ENCODE measurements around the gene COPS4. TPM values are rescaled to one million over a fixed set of nuclear protein-coding genes. Genes with fewer than 3 reads are reported as not detected.

Gene COPS4
- total RNA-seq, 1 experiment from 2014 or later = 36.6 TPM

DNA sequence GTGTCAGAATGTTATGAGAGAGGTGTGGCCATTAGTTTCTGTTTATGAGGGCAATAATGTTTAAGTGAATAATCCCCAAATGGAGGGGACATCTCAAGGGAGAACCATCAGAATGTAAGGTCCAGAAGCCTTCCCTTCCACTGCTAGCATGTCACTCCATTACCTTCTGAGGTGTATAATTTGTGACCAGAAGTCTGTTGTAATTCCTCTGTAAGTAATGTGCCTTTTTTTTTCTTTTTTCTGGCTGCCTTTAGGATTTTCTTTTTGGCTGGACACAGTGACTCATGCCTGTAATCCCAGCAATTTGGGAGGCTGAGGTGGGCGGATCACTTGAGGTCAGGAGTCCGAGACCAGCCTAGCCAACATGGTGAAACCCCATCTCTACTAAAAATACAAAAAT, 10.8 kb upstream of the COPS4 start:
- Mint-ChIP-seq H3K4me3 (ENCODE audit: unreplicated experiment) (no peak overlapping the region), H3K4me1 (ENCODE audit: insufficient read depth, unreplicated experiment) (no peaks in the 10 kb centered on the region), H3K27ac (ENCODE audit: low read depth, unreplicated experiment) (no peak overlapping the region), H3K27me3 (ENCODE audit: insufficient read depth, unreplicated experiment) (no peaks in the 10 kb centered on the region), H3K9me3 (ENCODE audit: unreplicated experiment) (peaks cover 18% of the 10 kb centered on the region), H3K36me3 (ENCODE audit: insufficient read depth, unreplicated experiment) (peaks cover 5% of the 10 kb centered on the region)
- CTCF ChIA-PET = interaction anchor here (0.9 kb wide), 1 partner anchor 9 kb away, joined by 3 read pairs; no protein-coding TSS in a partner anchor
- no peak for DNase-seq (ENCODE audit: unreplicated experiment)
- TF ChIP-seq, protein P1, sequence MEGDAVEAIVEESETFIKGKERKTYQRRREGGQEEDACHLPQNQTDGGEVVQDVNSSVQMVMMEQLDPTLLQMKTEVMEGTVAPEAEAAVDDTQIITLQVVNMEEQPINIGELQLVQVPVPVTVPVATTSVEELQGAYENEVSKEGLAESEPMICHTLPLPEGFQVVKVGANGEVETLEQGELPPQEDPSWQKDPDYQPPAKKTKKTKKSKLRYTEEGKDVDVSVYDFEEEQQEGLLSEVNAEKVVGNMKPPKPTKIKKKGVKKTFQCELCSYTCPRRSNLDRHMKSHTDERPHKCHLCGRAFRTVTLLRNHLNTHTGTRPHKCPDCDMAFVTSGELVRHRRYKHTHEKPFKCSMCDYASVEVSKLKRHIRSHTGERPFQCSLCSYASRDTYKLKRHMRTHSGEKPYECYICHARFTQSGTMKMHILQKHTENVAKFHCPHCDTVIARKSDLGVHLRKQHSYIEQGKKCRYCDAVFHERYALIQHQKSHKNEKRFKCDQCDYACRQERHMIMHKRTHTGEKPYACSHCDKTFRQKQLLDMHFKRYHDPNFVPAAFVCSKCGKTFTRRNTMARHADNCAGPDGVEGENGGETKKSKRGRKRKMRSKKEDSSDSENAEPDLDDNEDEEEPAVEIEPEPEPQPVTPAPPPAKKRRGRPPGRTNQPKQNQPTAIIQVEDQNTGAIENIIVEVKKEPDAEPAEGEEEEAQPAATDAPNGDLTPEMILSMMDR (IDR thresholded peaks at IDR 0.05; ENCODE audit: unreplicated experiment) = no peak
- intact Hi-C loops (cut with micrococcal nuclease) = no loop called here
- POLR2A ChIA-PET = no interaction called here
- BruUV-seq (replicated peaks) = no TSS peak

GRCh38 chr4:83025563-83025962, 9.4 kb upstream of the COPS4 start:
- H3K27ac Mint-ChIP-seq (ENCODE audit: low read depth, unreplicated experiment) = no peak overlapping the region
- TF ChIP-seq, protein P1 (IDR thresholded peaks at IDR 0.05; ENCODE audit: unreplicated experiment) = no peak
- H3K36me3 Mint-ChIP-seq (ENCODE audit: insufficient read depth, unreplicated experiment) = peaks cover 5% of the 10 kb centered on the region
- ChIA-PET CTCF (interaction anchor here (0.9 kb wide), 1 partner anchor 8 kb away, joined by 3 read pairs; no protein-coding TSS in a partner anchor), POLR2A (no interaction called here)
- H3K9me3 Mint-ChIP-seq (ENCODE audit: unreplicated experiment) = peaks cover 18% of the 10 kb centered on the region
- H3K4me3 Mint-ChIP-seq (ENCODE audit: unreplicated experiment) = no peak overlapping the region
- H3K4me1 Mint-ChIP-seq (ENCODE audit: insufficient read depth, unreplicated experiment) = no peaks in the 10 kb centered on the region
- DNase-seq (ENCODE audit: unreplicated experiment) = no peak
- BruUV-seq (replicated peaks) = no TSS peak
- intact Hi-C loops (cut with micrococcal nuclease) = no loop called here
- no peaks in the 10 kb centered on the region for H3K27me3 Mint-ChIP-seq (ENCODE audit: insufficient read depth, unreplicated experiment)

- intact Hi-C loops (cut with micrococcal nuclease) = no loop called here
- BruUV-seq (replicated peaks) = no TSS peak
- DNase-seq (ENCODE audit: unreplicated experiment) = no peak
Observed at GRCh38 chr4:83028976-83029375, 6.0 kb upstream of the COPS4 start.

DNA sequence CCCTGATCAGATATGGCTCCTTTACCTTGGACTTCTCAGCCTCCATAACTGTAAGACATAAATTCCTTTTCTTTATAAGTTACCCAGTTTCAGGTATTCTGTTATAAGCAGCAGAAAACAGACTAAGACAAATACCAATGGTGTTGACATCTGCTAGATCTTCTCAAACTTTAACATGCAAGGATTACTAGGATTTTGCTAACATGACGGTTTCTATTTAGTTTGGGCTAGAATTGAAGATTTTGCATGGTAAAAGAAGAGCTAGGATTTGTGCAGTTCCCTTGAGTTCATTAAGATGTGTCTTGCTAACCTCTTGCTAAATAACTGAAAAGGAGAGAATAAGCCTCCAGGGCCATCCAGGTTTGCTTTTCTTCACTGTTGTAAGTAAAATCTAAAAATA, 5.3 kb upstream of the COPS4 start:
- TF ChIP-seq, protein P1 (IDR thresholded peaks at IDR 0.05; ENCODE audit: unreplicated experiment) = no peak
- intact Hi-C loops (cut with micrococcal nuclease) = loop anchor here (10.0 kb wide), 1 partner anchor 655 kb away; the partner anchor contains the start of gene HNRNPD
- ChIA-PET POLR2A (interaction anchor here (1.0 to 3.4 kb wide), 2 partner anchors 12 to 16 kb away, joined by 3 to 11 read pairs; no protein-coding TSS in a partner anchor), CTCF (no interaction called here)
- Mint-ChIP-seq H3K4me3 (ENCODE audit: unreplicated experiment) (no peak overlapping the region), H3K4me1 (ENCODE audit: insufficient read depth, unreplicated experiment) (no peaks in the 10 kb centered on the region), H3K27me3 (ENCODE audit: insufficient read depth, unreplicated experiment) (no peaks in the 10 kb centered on the region), H3K36me3 (ENCODE audit: insufficient read depth, unreplicated experiment) (peaks cover 10% of the 10 kb centered on the region), H3K9me3 (ENCODE audit: unreplicated experiment) (peaks cover 17% of the 10 kb centered on the region), H3K27ac (ENCODE audit: low read depth, unreplicated experiment) (no peak overlapping the region)
- BruUV-seq (replicated peaks) = no TSS peak
- DNase-seq (ENCODE audit: unreplicated experiment) = no peak

More at GRCh38 chr4:83028976-83029375, 6.0 kb upstream of the COPS4 start:
- TF ChIP-seq, protein P1 (IDR thresholded peaks at IDR 0.05; ENCODE audit: unreplicated experiment) = no peak
- no peak overlapping the region for H3K27ac Mint-ChIP-seq (ENCODE audit: low read depth, unreplicated experiment)
- CTCF ChIA-PET = no interaction called here
- H3K27me3 Mint-ChIP-seq (ENCODE audit: insufficient read depth, unreplicated experiment) = no peaks in the 10 kb centered on the region
- no peaks in the 10 kb centered on the region for H3K4me1 Mint-ChIP-seq (ENCODE audit: insufficient read depth, unreplicated experiment)
- H3K4me3 Mint-ChIP-seq (ENCODE audit: unreplicated experiment) = no peak overlapping the region
- peaks cover 18% of the 10 kb centered on the region for H3K9me3 Mint-ChIP-seq (ENCODE audit: unreplicated experiment)
- POLR2A ChIA-PET = interaction anchor here (3.4 kb wide), 1 partner anchor 16 kb away, joined by 11 read pairs; no protein-coding TSS in a partner anchor
- H3K36me3 Mint-ChIP-seq (ENCODE audit: insufficient read depth, unreplicated experiment) = peaks cover 10% of the 10 kb centered on the region
